ENCODE measurements around the gene CCDC146.
"Not testable (repeated sequence)": the region's sequence is repeated elsewhere in the genome, so short reads cannot be mapped to it uniquely, and the experiment has no call there.

CCDC146 gene

DNA sequence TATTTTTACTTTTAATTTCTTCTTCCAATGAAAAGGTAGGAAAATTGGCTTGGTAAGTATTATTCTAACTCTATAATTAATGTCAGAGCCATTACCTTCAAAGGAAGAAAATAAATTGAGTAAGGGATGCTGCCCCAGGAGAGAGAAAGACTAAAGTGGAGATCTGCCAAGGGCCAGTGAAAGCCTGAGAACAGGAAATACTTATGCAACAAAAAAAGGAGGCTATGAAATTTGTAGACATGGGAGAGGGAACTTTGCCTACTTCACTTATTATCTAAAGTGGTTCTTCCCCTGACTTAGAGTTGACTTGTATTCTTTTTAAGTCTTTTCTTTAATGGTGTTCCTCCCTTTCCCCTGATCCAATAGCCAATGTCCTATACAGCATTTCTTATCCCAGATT, 29.8 kb downstream of the CCDC146 start:
- DNase-seq (ENCODE audit: low read depth in 2 of 3, low spot score in 2 of 3): not testable (repeated sequence)

DNA sequence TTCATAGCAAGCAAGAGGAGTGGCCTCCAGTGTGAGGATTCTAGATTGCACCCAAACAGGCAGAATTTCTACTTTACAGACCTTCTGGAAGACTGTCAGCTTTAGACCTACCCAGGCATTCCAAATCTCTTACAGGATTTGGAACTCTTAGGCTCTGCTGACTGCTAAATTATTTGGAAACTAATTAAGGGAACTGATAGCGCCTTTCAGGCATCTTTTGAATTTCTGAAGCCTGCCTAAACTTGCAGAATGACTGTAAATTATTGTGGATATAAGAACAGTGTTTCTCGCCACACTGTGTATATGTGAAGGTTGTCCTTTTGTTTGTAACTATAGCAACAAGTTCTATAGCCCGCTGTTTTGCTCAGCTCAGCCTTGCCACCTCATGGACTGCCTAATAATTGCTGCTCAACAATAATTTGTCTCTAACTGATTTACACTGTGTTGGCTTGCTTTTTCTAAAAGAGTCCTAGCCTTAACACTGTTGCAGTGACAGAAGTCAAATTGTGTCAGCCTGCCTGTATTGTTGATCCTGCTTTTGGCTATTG, 32.6 kb downstream of the CCDC146 start:
- not testable (repeated sequence) for DNase-seq (ENCODE audit: low read depth in 2 of 3, low spot score in 2 of 3)

DNA sequence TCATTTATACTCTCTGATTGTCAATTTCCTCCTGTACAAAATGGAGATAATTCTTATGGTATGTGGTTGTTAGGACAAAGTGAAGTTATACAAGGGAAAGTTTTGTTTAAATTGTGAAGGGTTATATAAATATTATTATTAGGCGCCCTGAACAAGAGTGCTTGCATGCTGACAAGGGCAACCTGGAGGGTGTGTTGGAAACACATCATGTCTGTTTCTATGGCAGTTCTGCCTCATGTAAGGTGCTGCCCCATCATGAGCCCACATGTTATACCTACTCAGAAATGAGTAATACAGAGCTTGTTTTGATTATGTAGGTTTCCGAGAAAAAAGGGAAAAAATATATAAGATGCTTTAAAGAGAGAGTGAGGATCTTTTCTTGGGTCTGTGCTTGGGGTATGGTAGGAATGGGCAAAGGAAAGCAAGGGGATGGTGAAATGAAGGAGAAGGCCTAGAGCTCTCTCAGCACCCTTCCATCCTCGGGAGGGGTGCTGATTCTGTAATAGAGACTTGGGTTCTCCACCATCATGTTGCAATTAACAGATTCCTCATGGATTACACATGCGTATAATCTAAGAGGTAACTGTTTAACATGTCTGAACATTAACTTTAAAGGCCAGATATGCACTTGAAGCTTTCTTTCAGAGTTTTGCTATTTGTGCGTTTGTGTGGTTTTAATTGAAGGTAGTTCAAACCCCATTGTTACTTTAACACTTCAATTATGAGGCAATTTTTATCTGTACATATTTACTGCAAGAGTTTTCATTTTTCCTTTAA, 33.4 kb downstream of the CCDC146 start:
- DNase-seq (ENCODE audit: low read depth in 2 of 3, low spot score in 2 of 3): not testable (repeated sequence)

DNA sequence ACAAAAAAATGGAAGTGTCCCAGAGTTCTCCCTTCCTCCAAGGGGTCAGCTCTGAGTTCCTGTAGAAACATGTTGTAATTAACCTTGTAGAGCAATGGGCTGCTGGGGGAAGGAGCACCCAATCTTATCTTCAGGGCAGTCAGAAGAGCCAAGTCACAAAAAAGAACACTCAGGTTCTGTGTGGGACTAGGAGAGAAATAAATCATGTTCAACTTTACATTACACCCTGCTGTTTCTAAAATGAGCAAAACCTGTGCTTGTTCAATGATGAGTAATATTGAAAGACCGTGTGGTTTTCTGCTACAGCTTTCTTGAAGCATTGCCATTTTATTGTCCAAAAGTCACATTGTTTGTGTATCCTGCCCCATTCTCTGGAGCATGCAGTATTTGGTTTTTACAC, 34.6 kb downstream of the CCDC146 start:
- not testable (repeated sequence) for DNase-seq (ENCODE audit: low read depth in 2 of 3, low spot score in 2 of 3)

DNA sequence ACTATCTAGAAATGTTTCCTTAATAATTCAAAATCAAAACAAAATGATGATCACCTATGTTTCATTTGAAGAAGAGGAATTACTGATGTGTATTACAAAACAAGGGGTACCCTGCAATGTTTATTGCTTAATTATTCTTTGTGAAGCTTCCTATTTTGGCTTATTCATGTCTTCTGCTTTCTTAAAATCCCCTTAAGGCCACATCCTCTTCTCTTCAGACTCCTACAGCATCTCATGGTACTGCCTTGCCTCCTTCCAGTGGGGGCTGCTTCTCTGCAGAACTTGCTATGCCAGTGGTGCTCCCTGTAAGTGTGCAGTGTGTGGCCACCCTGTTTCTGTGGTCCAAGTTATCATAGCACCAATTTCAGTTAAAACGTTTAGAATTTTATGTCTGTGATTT, 35.0 kb downstream of the CCDC146 start:
- no peak for DNase-seq (ENCODE audit: low read depth in 2 of 3, low spot score in 2 of 3)

DNA sequence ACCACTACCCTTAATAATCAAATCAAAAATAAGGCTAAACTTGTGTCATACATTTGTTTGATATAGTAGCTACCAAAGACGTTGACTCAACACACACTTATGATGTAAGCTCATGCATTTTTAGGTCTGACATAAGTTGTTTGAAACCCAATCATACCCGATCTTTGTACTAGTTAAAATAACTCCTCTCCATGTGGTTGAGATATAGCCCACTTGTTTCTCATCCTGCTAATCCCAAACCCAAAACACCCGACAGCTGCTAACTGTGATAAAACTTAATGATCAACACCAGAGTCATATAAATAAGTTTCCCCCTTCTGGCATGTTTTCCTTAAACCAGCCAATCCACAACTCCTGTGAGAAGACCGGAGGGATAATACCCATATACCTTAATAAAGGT, 48.7 kb downstream of the CCDC146 start:
- not testable (repeated sequence) for DNase-seq (ENCODE audit: low read depth in 2 of 3, low spot score in 2 of 3)

DNA sequence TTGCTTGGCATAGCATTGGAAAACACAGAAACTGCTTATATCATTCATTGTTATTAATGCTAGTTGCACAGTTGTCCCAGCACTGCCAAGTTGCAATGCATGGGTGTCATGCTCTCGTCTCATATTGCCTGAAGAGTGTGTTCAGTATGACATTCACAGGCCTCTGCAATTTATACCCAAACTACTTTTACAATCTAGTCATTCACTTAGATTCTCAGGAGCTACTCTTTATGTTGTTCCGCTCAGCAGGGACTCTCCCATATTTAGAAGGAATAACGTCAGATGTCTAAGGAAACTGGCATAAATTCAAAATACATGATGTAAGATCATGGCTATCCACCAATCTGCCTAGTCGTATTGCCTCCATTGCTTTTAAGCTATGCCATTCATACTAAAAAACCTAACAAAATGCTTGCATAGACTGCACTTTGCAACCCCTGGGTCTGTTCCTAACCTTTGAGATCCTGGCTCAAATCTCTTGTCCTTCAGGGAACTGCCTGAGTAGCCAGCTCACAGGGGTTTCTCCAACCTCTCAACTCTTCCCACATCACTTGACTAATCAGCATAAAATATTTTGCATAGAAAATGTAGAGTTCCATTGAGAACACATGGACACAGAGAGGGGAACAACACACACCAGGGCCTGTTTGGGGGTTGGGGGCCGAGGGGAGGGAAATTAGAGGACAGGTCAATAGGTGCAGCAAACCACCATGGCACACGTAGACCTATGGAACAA, 50.2 kb downstream of the CCDC146 start:
- not testable (repeated sequence) for DNase-seq (ENCODE audit: low read depth in 2 of 3, low spot score in 2 of 3)

DNA sequence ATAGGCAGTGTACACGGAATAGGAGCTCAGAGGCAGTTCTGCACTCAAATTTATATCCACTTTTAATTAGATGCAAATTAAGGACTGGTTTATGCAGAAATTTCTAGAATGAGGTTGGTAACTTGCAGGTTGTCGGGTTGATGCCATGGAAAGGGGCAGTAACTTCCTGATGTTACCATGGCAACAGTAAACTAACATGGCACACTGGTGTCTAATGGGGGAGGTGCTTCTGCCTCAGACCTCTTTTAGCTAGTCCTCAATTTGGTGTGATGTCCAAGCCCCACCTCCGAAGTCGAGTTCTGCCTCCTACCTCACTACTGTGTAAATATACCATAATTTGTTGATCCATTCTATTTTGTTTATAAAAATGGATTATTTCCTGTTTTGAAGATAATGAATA, 52.0 kb downstream of the CCDC146 start:
- DNase-seq (ENCODE audit: low read depth in 2 of 3, low spot score in 2 of 3): not testable (repeated sequence)

DNA sequence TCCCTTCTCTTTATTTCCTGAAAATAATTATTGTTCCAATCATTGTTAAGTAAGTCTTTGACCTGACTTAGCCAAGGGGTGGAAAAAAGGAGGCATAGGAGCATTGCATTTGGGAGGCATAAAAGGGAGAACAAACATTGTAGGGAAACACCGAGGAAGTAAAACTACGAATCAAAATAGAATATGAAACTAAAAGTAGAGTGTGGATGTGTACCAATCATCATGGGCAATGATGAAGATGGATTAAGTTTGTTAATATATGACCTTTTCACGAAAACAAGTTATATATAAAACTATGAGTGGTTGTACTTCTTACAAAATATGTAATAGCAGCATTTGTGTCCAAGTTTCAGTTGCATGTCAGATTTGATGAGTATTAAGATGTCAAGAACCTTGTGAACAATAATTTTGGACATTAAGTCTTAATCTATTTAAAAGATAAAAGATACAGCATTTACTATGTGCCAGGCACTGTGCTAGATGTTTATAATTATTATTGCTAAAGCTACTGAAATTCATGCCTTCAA, 52.9 kb downstream of the CCDC146 start:
- not testable (repeated sequence) for DNase-seq (ENCODE audit: low read depth in 2 of 3, low spot score in 2 of 3)

DNA sequence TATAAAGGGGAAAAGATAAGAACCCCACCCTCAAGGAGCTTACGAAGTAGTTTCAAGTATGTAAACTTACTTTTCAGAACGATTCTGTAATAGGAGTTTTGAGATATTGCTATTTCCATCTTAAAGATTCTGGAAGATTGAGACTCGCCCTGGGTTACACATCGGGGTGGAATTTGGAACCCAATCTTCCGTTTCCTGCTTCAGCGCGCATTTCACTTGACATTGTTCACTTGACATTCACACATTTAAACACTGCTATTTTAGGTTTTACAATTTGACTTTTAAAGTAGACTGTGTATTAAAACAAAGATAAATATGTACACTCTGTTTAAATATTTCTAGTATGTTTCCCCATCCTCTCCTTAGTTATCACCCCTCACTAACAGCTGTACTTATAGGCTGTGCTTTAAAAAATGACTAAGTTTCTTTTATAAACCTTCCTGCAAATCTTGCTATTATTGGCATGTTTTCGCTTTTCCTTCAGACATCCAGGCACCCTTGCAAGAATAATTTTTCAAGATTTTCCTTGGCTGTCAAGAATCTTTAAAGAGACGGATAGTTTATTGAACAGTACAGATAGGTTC, 55.0 kb downstream of the CCDC146 start:
- not testable (repeated sequence) for DNase-seq (ENCODE audit: low read depth in 2 of 3, low spot score in 2 of 3)

DNA sequence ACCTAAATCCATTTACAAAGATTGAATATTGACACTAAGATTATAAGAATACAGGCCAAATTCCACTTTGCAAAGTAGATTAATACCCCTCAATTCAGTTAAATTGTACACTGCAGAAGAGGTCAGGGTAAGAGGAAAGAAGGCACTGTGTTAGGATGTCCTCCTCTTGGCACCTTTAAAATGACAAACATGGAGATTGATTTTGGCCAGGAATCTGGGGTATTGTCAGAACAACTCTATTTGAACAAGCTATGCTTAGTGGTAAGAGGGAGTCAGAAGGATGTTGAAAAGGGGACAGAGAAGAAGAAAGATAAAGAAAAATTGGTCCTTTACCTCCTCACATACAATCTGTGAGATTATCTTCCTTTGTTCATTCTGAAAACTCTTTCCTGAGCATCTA, 55.6 kb downstream of the CCDC146 start:
- DNase-seq (ENCODE audit: low read depth in 2 of 3, low spot score in 2 of 3): not testable (repeated sequence)

DNA sequence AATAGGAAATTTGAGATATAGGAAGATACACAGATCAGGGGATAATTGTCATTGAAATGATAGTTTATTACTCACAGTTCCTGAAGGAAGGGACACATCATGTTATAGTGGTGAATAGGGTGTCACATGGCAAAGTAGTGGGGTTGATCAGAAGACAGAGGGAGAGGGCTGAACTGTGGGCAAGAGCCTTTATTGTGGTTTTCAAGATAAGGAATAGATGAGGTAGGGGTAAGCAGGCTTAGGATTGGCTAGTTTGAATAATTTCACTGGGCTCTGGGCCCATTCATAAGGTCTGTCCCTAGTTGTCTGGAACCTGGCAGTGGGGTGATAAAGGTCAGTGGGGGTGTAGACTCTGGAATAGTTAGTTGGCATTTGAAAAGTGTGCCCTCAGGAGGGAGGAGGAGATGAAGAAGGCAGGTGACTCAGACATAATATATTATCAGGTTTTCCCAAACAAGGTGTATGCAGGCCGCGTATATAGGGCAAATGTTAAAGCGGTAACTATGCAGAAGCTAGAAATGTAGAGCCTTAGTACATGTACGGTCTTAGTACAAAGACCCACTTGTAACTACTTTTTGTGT, 58.7 kb downstream of the CCDC146 start:
- DNase-seq (ENCODE audit: low read depth in 2 of 3, low spot score in 2 of 3): no peak

DNA sequence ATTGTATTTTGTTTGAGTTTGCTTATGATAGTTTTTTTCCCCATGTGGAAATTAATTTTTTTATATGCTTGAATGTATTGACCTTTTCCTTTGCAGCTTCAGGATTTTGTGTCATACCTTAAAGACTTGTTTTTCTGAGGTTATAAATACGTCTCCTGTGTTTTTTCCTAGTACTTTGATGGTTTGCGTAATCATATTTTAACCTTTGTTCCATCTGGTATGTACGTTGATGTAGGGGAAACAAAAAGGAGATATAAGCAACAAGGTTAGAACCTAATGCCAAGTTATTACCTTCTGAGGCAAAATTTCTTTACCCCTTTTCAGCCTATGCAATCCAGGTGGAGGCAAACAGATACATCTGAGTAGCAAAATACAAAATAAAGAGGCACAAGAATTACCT, 59.3 kb downstream of the CCDC146 start:
- no peak for DNase-seq (ENCODE audit: low read depth in 2 of 3, low spot score in 2 of 3)

DNA sequence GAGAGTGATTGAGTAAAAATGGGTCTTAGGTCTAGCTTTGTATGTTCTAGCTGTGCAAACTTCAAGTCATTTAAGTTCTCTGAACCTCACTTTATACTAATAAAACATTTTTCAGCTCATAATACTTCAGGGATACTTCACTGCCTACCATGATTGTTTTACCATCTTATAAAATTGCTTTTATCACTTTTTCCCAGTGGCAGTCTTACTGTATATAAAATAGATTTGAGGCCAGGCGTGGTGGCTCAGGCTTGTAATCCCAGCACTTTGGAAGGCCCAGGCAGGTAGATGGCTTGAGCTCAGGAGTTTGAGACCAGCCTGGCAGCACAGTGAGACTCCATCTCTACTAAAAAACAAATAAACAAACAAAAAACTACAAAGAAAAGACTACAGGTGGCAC, 59.8 kb downstream of the CCDC146 start:
- no peak for DNase-seq (ENCODE audit: low read depth in 2 of 3, low spot score in 2 of 3)

DNA sequence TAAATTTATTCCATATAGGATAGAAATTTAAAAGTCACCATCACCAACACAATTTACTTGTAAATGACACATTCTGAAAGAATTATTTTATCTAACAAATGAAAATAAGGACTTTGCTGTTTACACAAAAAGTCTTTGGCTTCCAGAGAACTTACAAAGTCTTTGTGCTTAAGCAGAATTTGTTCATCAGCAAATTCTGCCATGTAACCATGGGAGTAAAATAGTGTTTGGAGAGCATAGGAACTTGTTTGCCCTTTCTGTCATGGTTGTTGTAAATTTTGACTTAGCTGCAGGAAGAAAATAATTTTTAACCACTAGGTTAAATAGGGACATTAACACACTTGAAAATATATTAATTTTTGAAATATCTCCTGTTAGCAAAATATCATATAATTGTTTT, 62.0 kb downstream of the CCDC146 start:
- DNase-seq (ENCODE audit: low read depth in 2 of 3, low spot score in 2 of 3): no peak

DNA sequence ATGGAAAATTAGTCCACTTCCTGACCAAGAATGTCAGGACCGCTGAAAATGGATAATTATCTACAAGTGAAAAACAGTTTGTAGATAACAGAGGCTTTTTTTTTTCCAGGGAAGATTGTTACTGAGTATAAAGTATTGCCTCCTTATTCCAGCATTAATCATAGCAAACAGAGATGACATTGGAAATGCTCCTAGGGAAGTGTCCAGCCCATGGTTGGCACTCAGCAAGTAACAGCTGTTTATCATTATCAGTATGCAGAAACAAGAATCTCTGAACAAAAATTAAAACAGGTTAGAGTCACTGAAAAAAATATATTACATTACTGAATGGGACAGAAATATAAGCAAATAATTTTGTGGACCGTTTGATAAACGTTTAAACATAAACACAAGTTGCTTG, 62.6 kb downstream of the CCDC146 start:
- no peak for DNase-seq (ENCODE audit: low read depth in 2 of 3, low spot score in 2 of 3)

DNA sequence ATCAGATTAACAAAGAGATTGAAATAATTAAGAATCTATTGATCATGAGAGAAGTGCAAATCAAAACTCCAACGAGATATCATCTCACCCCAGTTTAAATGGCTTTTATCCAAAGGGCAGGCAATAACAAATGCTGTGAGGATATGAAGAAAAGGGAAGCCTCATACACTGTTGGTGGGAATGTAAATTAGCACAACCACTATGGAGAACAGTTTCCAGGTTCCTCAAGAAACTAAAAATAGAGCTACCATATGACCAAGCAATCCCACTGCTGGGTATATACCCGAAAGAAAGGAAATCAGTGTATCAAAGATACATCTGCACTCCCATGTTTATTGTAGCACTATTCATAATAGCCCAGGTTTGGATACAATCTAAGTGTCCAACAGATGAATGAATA, 63.5 kb downstream of the CCDC146 start:
- DNase-seq (ENCODE audit: low read depth in 2 of 3, low spot score in 2 of 3): no peak

DNA sequence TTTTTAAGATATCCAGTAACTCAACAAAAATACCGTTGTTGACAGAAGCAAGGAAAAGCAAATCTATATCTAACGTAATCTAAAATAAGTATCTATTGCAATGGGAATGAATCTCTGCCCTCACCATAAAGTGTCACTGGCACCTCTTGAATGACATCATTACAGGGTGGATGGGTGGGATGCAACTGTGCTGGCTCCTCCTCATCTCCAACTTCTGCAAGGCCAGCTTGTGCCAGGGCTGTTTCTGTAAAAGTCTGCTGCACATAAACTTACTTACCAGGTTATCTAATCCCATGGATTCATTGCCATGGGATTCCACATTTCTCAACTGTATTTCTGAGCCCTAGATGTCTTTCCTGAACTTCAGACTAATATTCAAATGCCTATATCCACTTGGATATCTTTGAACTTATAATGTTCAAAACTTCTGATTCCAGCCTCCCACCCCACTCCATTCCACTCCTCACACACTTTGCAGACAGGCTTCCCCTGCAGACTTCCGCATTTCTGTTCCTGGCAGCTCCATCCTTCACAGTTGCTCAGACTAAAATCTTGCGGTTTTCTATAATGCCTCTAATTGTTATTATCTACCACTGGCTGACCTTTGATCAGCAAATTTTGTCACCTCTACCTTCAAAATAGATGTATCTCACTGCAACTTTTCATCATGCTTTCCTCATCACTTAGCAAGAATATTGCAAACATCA, 66.5 kb downstream of the CCDC146 start:
- no peak for DNase-seq (ENCODE audit: low read depth in 2 of 3, low spot score in 2 of 3)

DNA sequence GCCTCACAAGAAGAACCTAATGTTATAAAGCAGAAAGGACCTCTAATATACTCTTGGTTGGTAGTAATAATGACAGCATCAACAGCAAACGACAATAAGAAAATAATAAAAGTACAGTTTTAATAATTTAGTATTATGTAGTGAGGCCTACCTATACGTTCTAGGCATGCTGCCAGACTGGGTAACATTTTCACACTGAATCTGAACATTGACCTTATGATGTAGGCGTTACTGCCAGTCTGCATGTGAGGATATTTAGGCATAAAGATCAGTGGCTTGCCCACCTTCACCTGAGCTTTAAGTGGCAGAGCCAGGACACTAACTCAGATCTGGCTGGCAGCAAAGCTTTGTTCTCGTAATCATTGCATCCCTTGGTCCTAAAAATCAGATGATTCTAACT, 74.7 kb downstream of the CCDC146 start:
- DNase-seq (ENCODE audit: low read depth in 2 of 3, low spot score in 2 of 3): no peak
